WTC11 (cell line): ENCODE results near the gene ADAMTS2. TPM values are rescaled to one million over a fixed set of nuclear protein-coding genes. Genes with fewer than 3 reads are reported as not detected.

ENCODE experiments used
- ATAC-seq: fragments of 200-7000 bp; cut with Tn5 transposase; 2 replicates; pipeline ENCODE4 v1.10.0; 2021; ENCODE audit warnings: mild to moderate bottlenecking, moderate library complexity
- CTCF ChIA-PET: fragments of 300-600 bp; sonication (Branson Sonifier 250); formaldehyde crosslinking; loops from one replicate; lab custom pipeline; 2021; ENCODE audit warnings: antibody characterized with exemption; lab: Charles Lee
- POLR2A ChIA-PET: fragments of 350-600 bp; sonication (Branson Sonifier 250); formaldehyde crosslinking; loops from one replicate; lab custom pipeline; 2021; ENCODE audit warnings: antibody characterized with exemption; lab: Charles Lee
- DNase-seq: peaks from one replicate; pipeline ENCODE4 v3.0.0; 2021; ENCODE audit warnings: low spot score
- H3K27ac Mint-ChIP-seq: 2 replicates; pipeline ENCODE4 v1.8.0; 2021; ENCODE audit warnings: mixed read lengths
- H3K27me3 Mint-ChIP-seq: 2 replicates; pipeline ENCODE4 v1.8.0; 2021; ENCODE audit warnings: low read depth, mild to moderate bottlenecking, moderate library complexity, mixed read lengths
- H3K36me3 Mint-ChIP-seq: 2 replicates; pipeline ENCODE4 v1.8.0; 2021; ENCODE audit warnings: mixed read lengths
- H3K4me1 Mint-ChIP-seq: 2 replicates; pipeline ENCODE4 v1.8.0; 2022; ENCODE audit warnings: mixed read lengths
- H3K4me3 Mint-ChIP-seq: 2 replicates; pipeline ENCODE4 v1.8.0; 2021; ENCODE audit warnings: mild to moderate bottlenecking, moderate library complexity, mixed read lengths
- H3K9me3 Mint-ChIP-seq: 2 replicates; pipeline ENCODE4 v1.8.0; 2021; ENCODE audit warnings: mixed read lengths
- ATF1 ChIP-seq: sonication (generic); formaldehyde crosslinking; IDR thresholded peaks from 2 replicates; pipeline ENCODE4 v1.8.1; 2023; ENCODE audit warnings: mild to moderate bottlenecking, moderate library complexity, missing genetic modification reagents
- CREB1 ChIP-seq: sonication (generic); formaldehyde crosslinking; IDR thresholded peaks from 2 replicates; pipeline ENCODE4 v1.8.0; 2023; ENCODE audit warnings: mild to moderate bottlenecking, missing genetic modification reagents
- CTCF ChIP-seq: fragments of 200-600 bp; IDR thresholded peaks from 2 replicates; pipeline ENCODE4 v1.8.0; 2022; ENCODE audit warnings: antibody characterized with exemption
- E2F1 ChIP-seq: sonication (generic); formaldehyde crosslinking; IDR thresholded peaks from 2 replicates; pipeline ENCODE4 v1.8.0; 2022; ENCODE audit warnings: mild to moderate bottlenecking, missing genetic modification reagents
- EMX1 ChIP-seq: fragments of 250-450 bp; sonication (Bioruptor Pico); IDR thresholded peaks from 2 replicates; pipeline ENCODE4 v1.8.0; 2021; ENCODE audit warnings: mild to moderate bottlenecking
- FOXJ3 ChIP-seq: sonication (generic); formaldehyde crosslinking; IDR thresholded peaks from 2 replicates; pipeline ENCODE4 v1.9.0; 2021; ENCODE audit warnings: missing genetic modification reagents, mild to moderate bottlenecking, borderline replicate concordance
- GABPB1 ChIP-seq: sonication (generic); formaldehyde crosslinking; IDR thresholded peaks from 2 replicates; pipeline ENCODE4 v1.8.1; 2023; ENCODE audit warnings: mild to moderate bottlenecking, missing genetic modification reagents
- GTF2I ChIP-seq: fragments of 250-450 bp; sonication (Bioruptor Pico); conservative IDR thresholded peaks from 2 replicates; pipeline ENCODE4 v1.4.0; 2021; ENCODE audit warnings: mild to moderate bottlenecking
- JUN ChIP-seq: sonication (generic); formaldehyde crosslinking; IDR thresholded peaks from 2 replicates; pipeline ENCODE4 v1.8.0; 2023; ENCODE audit warnings: mild to moderate bottlenecking, missing genetic modification reagents
- MAX ChIP-seq: sonication (generic); formaldehyde crosslinking; IDR thresholded peaks from 2 replicates; pipeline ENCODE4 v1.8.0; 2022; ENCODE audit warnings: mild to moderate bottlenecking, missing genetic modification reagents
- NFATC4 ChIP-seq: fragments of 250-450 bp; sonication (Bioruptor Pico); IDR thresholded peaks from 2 replicates; pipeline ENCODE4 v1.9.0; 2021; ENCODE audit warnings: mild to moderate bottlenecking
- NFE2L1 ChIP-seq: sonication (generic); formaldehyde crosslinking; IDR thresholded peaks from 2 replicates; pipeline ENCODE4 v1.8.1; 2023; ENCODE audit warnings: missing genetic modification reagents
- SOX15 ChIP-seq: fragments of 250-450 bp; sonication (Bioruptor Pico); IDR thresholded peaks from 2 replicates; pipeline ENCODE4 v1.9.0; 2021; ENCODE audit warnings: mild to moderate bottlenecking
- SP1 ChIP-seq: sonication (generic); formaldehyde crosslinking; conservative IDR thresholded peaks from 2 replicates; pipeline ENCODE4 v1.8.1; 2022; ENCODE audit warnings: missing genetic modification reagents
- ZNF532 ChIP-seq: fragments of 250-450 bp; sonication (Bioruptor Pico); IDR thresholded peaks from 2 replicates; pipeline ENCODE4 v1.9.0; 2021; ENCODE audit warnings: mild to moderate bottlenecking, borderline replicate concordance
- total RNA-seq: library from RNA; stranded (reverse); gene quantifications from 3 replicates; pipeline ENCODE4 v1.2.3, GENCODE V29; 2021

ADAMTS2 gene
- total RNA-seq, 1 experiment from 2014 or later: 11.2 TPM

- no peak for TF ChIP-seq CTCF
- TF ChIP-seq E2F1: no peak
- TF ChIP-seq NFE2L1 (CRISPR knock-in tag): no peak
- TF ChIP-seq MAX (CRISPR knock-in tag): no peak
- no peak for TF ChIP-seq GABPB1 (CRISPR knock-in tag)
- no peak for TF ChIP-seq SOX15 (CRISPR knock-in tag)
These were observed 230.5 kb downstream of the ADAMTS2 start (continued) for GRCh38 chr5:179114756-179115155.

GRCh38 chr5:179113945-179114641 lies 231.2 kb downstream of the ADAMTS2 start:
- no peaks in the 10 kb centered on the region for H3K4me1 Mint-ChIP-seq
- DNase-seq (no peak), ATAC-seq (no peak)
- POLR2A ChIA-PET: no interaction called here
- CTCF ChIA-PET: no interaction called here
- no peak overlapping the region for H3K4me3 Mint-ChIP-seq
- peaks cover 13% of the 10 kb centered on the region; the same call in 1 of the 2 replicates for H3K27me3 Mint-ChIP-seq
- H3K27ac Mint-ChIP-seq: no peak overlapping the region
- peaks cover 13% of the 10 kb centered on the region for H3K36me3 Mint-ChIP-seq
- TF ChIP-seq ATF1 (CRISPR knock-in tag): no peak
- TF ChIP-seq GTF2I (CRISPR knock-in tag): no peak
- no peak for TF ChIP-seq EMX1 (CRISPR knock-in tag)
- no peak for TF ChIP-seq JUN (CRISPR knock-in tag)
- no peak for TF ChIP-seq CREB1 (CRISPR knock-in tag)
- no peak for TF ChIP-seq NFATC4 (CRISPR knock-in tag)
- H3K9me3 Mint-ChIP-seq: peaks cover 55% of the 10 kb centered on the region

GRCh38 chr5:179113143-179113530 lies 232.1 kb downstream of the ADAMTS2 start:
- Mint-ChIP-seq H3K4me3 (no peak overlapping the region), H3K4me1 (no peaks in the 10 kb centered on the region), H3K27me3 (peaks cover 13% of the 10 kb centered on the region; the same call in 1 of the 2 replicates), H3K36me3 (peaks cover 13% of the 10 kb centered on the region)
- DNase-seq: no peak
- ATAC-seq: no peak
- no peak for TF ChIP-seq ZNF532 (CRISPR knock-in tag)
- TF ChIP-seq FOXJ3 (CRISPR knock-in tag): no peak
- TF ChIP-seq SP1 (CRISPR knock-in tag): no peak
- TF ChIP-seq, all 79 proteins: peak for 0
- CTCF ChIA-PET: no interaction called here
- Mint-ChIP-seq H3K27ac (no peak overlapping the region), H3K9me3 (peaks cover 61% of the 10 kb centered on the region)
- POLR2A ChIA-PET: no interaction called here
